Nephron progenitor cell (in vitro differentiated cells): ENCODE results near the gene STEAP3.

ENCODE experiments used
- DNase-seq: peaks from one replicate; pipeline ENCODE4 v3.0.0; 2021
- H3K27ac Mint-ChIP-seq: 2 replicates; pipeline ENCODE4 v1.8.0; 2021; ENCODE audit warnings: mild to moderate bottlenecking, moderate library complexity, mixed read lengths
- H3K27me3 Mint-ChIP-seq: 2 replicates; pipeline ENCODE4 v1.8.0; 2021; ENCODE audit warnings: mild to moderate bottlenecking, low read depth, mixed read lengths; ENCODE audit not compliant: poor library complexity
- H3K36me3 Mint-ChIP-seq: 2 replicates; pipeline ENCODE4 v1.8.0; 2021; ENCODE audit warnings: low read depth, mixed read lengths
- H3K4me1 Mint-ChIP-seq: 2 replicates; pipeline ENCODE4 v1.8.0; 2021; ENCODE audit warnings: mixed read lengths
- H3K4me3 Mint-ChIP-seq: 2 replicates; pipeline ENCODE4 v1.8.0; 2021; ENCODE audit warnings: mild to moderate bottlenecking, moderate library complexity, mixed read lengths
- H3K9me3 Mint-ChIP-seq: 2 replicates; pipeline ENCODE4 v1.8.0; 2021; ENCODE audit warnings: mild to moderate bottlenecking, moderate library complexity, mixed read lengths
- CTCF ChIP-seq: fragments of 200-600 bp; sonication (generic); IDR thresholded peaks from 2 replicates; pipeline ENCODE4 v1.5.0; 2021; ENCODE audit warnings: antibody characterized with exemption

Gene STEAP3

GRCh38 chr2:119177838-119178190, 45.8 kb upstream of the STEAP3 start:
- no peaks in the 10 kb centered on the region for H3K36me3 Mint-ChIP-seq
- no peaks in the 10 kb centered on the region for H3K9me3 Mint-ChIP-seq
- H3K27me3 Mint-ChIP-seq, result peaks cover 13% of the 10 kb centered on the region
- no peak overlapping the region for H3K4me3 Mint-ChIP-seq
- no peak for DNase-seq
- H3K27ac Mint-ChIP-seq, result no peak overlapping the region
- no peak for TF ChIP-seq CTCF
- no peaks in the 10 kb centered on the region for H3K4me1 Mint-ChIP-seq

- H3K36me3 Mint-ChIP-seq, result no peaks in the 10 kb centered on the region
- no peak overlapping the region for H3K27ac Mint-ChIP-seq
- no peak overlapping the region for H3K4me3 Mint-ChIP-seq
- no peak for TF ChIP-seq CTCF
- H3K4me1 Mint-ChIP-seq, result no peaks in the 10 kb centered on the region
- H3K9me3 Mint-ChIP-seq, result no peaks in the 10 kb centered on the region
- H3K27me3 Mint-ChIP-seq, result peaks cover 13% of the 10 kb centered on the region
- no peak for DNase-seq
Observed at GRCh38 chr2:119178776-119179175, 44.9 kb upstream of the STEAP3 start.

- Mint-ChIP-seq H3K27ac (no peak overlapping the region), H3K9me3 (no peaks in the 10 kb centered on the region), H3K4me3 (no peak overlapping the region), H3K36me3 (no peaks in the 10 kb centered on the region), H3K27me3 (peaks cover 13% of the 10 kb centered on the region), H3K4me1 (no peaks in the 10 kb centered on the region)
- no peak for TF ChIP-seq CTCF
- no peak for DNase-seq
Observed at GRCh38 chr2:119179202-119179601, 44.4 kb upstream of the STEAP3 start.

- no peak for TF ChIP-seq CTCF
- Mint-ChIP-seq H3K27me3 (peaks cover 15% of the 10 kb centered on the region), H3K9me3 (no peaks in the 10 kb centered on the region), H3K4me3 (no peak overlapping the region), H3K4me1 (no peaks in the 10 kb centered on the region), H3K27ac (no peak overlapping the region), H3K36me3 (no peaks in the 10 kb centered on the region)
- DNase-seq, result no peak
Observed at GRCh38 chr2:119179991-119180390, 43.6 kb upstream of the STEAP3 start.

- H3K4me3 Mint-ChIP-seq, result no peak overlapping the region
- H3K4me1 Mint-ChIP-seq, result no peaks in the 10 kb centered on the region
- H3K36me3 Mint-ChIP-seq, result no peaks in the 10 kb centered on the region
- no peaks in the 10 kb centered on the region for H3K9me3 Mint-ChIP-seq
- H3K27ac Mint-ChIP-seq, result no peak overlapping the region
- peaks cover 16% of the 10 kb centered on the region for H3K27me3 Mint-ChIP-seq
- no peak for TF ChIP-seq CTCF
- DNase-seq, result no peak
Observed at GRCh38 chr2:119180892-119181291, 42.7 kb upstream of the STEAP3 start.

- no peak for TF ChIP-seq CTCF
- Mint-ChIP-seq H3K27ac (no peak overlapping the region), H3K9me3 (no peaks in the 10 kb centered on the region), H3K36me3 (no peaks in the 10 kb centered on the region), H3K4me1 (no peaks in the 10 kb centered on the region), H3K27me3 (peaks cover 21% of the 10 kb centered on the region), H3K4me3 (no peak overlapping the region)
- DNase-seq, result no peak
Observed at GRCh38 chr2:119181391-119181790, 42.2 kb upstream of the STEAP3 start.
